Measurements from ENCODE around the gene PSENEN. TPM values are rescaled to one million over a fixed set of nuclear protein-coding genes. Genes with fewer than 3 reads are reported as not detected.

Gene PSENEN
- polyA plus RNA-seq, 1 donor (not counting 4 experiments of a cell fraction or from before 2014, with no cell fraction given), result 36.2 TPM

DNA sequence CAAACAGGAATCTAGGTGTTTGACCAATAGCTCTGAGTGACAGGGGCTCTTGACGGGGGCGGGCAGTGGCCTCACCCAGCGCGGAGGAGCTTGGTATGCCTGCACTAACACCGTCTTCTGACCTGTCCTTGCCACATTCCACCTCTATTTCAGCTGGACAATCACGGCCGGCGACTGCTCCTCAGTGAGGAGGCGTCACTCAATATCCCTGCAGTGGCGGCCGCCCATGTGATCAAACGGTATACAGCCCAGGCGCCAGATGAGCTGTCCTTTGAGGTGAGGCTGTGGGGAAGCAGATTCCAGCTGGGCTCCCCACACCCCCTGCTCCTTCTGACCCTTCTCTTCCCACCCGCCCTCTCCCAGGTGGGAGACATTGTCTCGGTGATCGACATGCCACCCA lies 34.6 kb downstream of the PSENEN start:
- Histone ChIP-seq H3K9ac (ENCODE audit: control insufficient read depth, extremely low read depth, insufficient read depth, low read length) (no peak overlapping the region), H3K27ac (ENCODE audit: control insufficient read depth, insufficient read depth, low read length) (no peak overlapping the region), H3K4me1 (ENCODE audit: control insufficient read depth, extremely low read depth, insufficient read depth, low read length) (peaks cover under 1% of the 10 kb centered on the region), H3K27me3 (ENCODE audit: control insufficient read depth, extremely low read depth, insufficient read depth, low read length) (no peaks in the 10 kb centered on the region), H3K4me2 (ENCODE audit: control insufficient read depth, extremely low read depth, insufficient read depth, low read depth, low read length) (no peak overlapping the region), H4K20me1 (ENCODE audit: control insufficient read depth, extremely low read depth, insufficient read depth, low read length) (no peaks in the 10 kb centered on the region), H3K9me1 (ENCODE audit: control insufficient read depth, extremely low read depth, insufficient read depth, low read length) (no peaks in the 10 kb centered on the region), H3K36me3 (ENCODE audit: control insufficient read depth in 2 of 2, extremely low read depth in 1 of 2, insufficient read depth in 2 of 2, low read length in 2 of 2) (no peaks in the 10 kb centered on the region), H2AFZ (ENCODE audit: control insufficient read depth, low read length) (no peak overlapping the region), H3K4me3 (ENCODE audit: control insufficient read depth in 2 of 3, extremely low read depth in 1 of 3, insufficient read depth in 2 of 3, low read depth in 1 of 3, low read length in 3 of 3) (no peak overlapping the region), H3K79me2 (ENCODE audit: control insufficient read depth, insufficient read depth, low read length) (no peaks in the 10 kb centered on the region), H3K9me3 (ENCODE audit: control insufficient read depth, low read depth, low read length) (no peaks in the 10 kb centered on the region)
- no peak for TF ChIP-seq EZH2 (IDR thresholded peaks at IDR 0.05; ENCODE audit: low read length)
- TF ChIP-seq, protein P1, sequence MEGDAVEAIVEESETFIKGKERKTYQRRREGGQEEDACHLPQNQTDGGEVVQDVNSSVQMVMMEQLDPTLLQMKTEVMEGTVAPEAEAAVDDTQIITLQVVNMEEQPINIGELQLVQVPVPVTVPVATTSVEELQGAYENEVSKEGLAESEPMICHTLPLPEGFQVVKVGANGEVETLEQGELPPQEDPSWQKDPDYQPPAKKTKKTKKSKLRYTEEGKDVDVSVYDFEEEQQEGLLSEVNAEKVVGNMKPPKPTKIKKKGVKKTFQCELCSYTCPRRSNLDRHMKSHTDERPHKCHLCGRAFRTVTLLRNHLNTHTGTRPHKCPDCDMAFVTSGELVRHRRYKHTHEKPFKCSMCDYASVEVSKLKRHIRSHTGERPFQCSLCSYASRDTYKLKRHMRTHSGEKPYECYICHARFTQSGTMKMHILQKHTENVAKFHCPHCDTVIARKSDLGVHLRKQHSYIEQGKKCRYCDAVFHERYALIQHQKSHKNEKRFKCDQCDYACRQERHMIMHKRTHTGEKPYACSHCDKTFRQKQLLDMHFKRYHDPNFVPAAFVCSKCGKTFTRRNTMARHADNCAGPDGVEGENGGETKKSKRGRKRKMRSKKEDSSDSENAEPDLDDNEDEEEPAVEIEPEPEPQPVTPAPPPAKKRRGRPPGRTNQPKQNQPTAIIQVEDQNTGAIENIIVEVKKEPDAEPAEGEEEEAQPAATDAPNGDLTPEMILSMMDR (optimal IDR thresholded peaks at IDR 0.05 in 1 of 3, IDR thresholded peaks at IDR 0.05 in 1 of 3, conservative IDR thresholded peaks at IDR 0.05 in 1 of 3; ENCODE audit: extremely low read depth in 1 of 3, insufficient read depth in 2 of 3, low read length in 3 of 3), result no peak
- dilution Hi-C loops (cut with MboI; ENCODE audit: extremely low pct_ligation_motif_present, low sequenced_read_pairs), result no loop called here
- FAIRE-seq (no peak), DNase-seq (ENCODE audit: low read depth, low spot score) (no peak)

DNA sequence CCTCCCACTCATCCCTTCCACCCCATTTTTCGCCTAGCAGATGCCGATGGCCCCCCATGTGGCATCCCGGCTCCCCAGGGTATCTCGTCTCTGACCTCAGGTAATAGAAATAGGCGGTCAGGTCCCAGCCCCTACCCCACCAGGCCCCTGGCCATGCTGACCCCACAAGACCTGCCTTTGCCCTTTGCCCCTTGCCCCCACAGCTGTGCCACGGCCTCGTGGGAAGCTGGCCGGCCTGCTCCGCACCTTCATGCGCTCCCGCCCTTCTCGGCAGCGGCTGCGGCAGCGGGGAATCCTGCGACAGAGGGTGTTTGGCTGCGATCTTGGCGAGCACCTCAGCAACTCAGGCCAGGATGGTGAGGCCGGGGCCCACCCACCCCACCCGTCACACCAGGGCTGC lies 35.3 kb downstream of the PSENEN start:
- dilution Hi-C loops (cut with MboI; ENCODE audit: extremely low pct_ligation_motif_present, low sequenced_read_pairs), result no loop called here
- Histone ChIP-seq H4K20me1 (ENCODE audit: control insufficient read depth, extremely low read depth, insufficient read depth, low read length) (no peaks in the 10 kb centered on the region), H2AFZ (ENCODE audit: control insufficient read depth, low read length) (no peak overlapping the region), H3K9me1 (ENCODE audit: control insufficient read depth, extremely low read depth, insufficient read depth, low read length) (no peaks in the 10 kb centered on the region), H3K4me1 (ENCODE audit: control insufficient read depth, extremely low read depth, insufficient read depth, low read length) (no peaks in the 10 kb centered on the region), H3K27ac (ENCODE audit: control insufficient read depth, insufficient read depth, low read length) (no peak overlapping the region), H3K4me3 (ENCODE audit: control insufficient read depth in 2 of 3, extremely low read depth in 1 of 3, insufficient read depth in 2 of 3, low read depth in 1 of 3, low read length in 3 of 3) (no peak overlapping the region), H3K27me3 (ENCODE audit: control insufficient read depth, extremely low read depth, insufficient read depth, low read length) (no peaks in the 10 kb centered on the region), H3K4me2 (ENCODE audit: control insufficient read depth, extremely low read depth, insufficient read depth, low read depth, low read length) (no peak overlapping the region), H3K9ac (ENCODE audit: control insufficient read depth, extremely low read depth, insufficient read depth, low read length) (no peak overlapping the region), H3K79me2 (ENCODE audit: control insufficient read depth, insufficient read depth, low read length) (no peaks in the 10 kb centered on the region), H3K36me3 (ENCODE audit: control insufficient read depth in 2 of 2, extremely low read depth in 1 of 2, insufficient read depth in 2 of 2, low read length in 2 of 2) (no peaks in the 10 kb centered on the region), H3K9me3 (ENCODE audit: control insufficient read depth, low read depth, low read length) (no peaks in the 10 kb centered on the region)
- FAIRE-seq (no peak), DNase-seq (ENCODE audit: low read depth, low spot score) (no peak)
- TF ChIP-seq, protein P1 (optimal IDR thresholded peaks at IDR 0.05 in 1 of 3, IDR thresholded peaks at IDR 0.05 in 1 of 3, conservative IDR thresholded peaks at IDR 0.05 in 1 of 3; ENCODE audit: extremely low read depth in 1 of 3, insufficient read depth in 2 of 3, low read length in 3 of 3), result no peak
- no peak for TF ChIP-seq EZH2 (IDR thresholded peaks at IDR 0.05; ENCODE audit: low read length)

Data from keratinocyte (primary cell).